ENCODE results near the gene GSS.
A peak's percentile ranks its signal among the peaks of the same experiment; 100 is the strongest.

GSS gene

DNA sequence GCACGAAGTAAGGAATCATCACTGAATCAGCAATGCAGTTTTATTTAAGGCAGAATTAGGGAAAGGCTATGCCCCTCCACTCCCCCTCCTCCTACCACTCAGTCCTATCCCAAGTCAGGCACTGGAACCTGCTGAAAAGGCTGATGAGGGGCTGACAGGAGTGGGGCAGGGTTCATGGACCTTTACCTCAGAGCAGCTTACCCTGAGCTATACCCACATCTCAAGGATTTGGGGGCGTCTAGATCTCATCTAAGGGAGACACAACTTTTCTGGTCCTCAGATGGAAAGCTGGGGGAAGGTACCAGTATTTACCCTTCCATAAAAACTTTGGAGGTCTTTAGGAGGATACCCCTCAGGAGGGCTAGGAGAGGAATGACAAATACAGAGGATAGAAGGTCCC lies 27.2 kb downstream of the GSS start:
- H3K36me3 ChIP-seq (ENCODE audit: control insufficient read depth in 5 of 5, insufficient read depth in 5 of 5, low read length in 5 of 5): peaks cover 16 to 87% (median 76%) of the 10 kb centered on the region in 5 donors
- H3K27me3 ChIP-seq (ENCODE audit: control insufficient read depth in 5 of 5, insufficient read depth in 4 of 5, low read length in 5 of 5): no peaks in the 10 kb centered on the region
- peaks cover 0 to 31% (median 8%) of the 10 kb centered on the region in 5 donors for H3K4me1 ChIP-seq (ENCODE audit: control insufficient read depth in 5 of 5, insufficient read depth in 5 of 5, low read length in 5 of 5)
- peak overlapping the region in 1 of 5 donors; percentile 13 for H3K9ac ChIP-seq (ENCODE audit: low read length in 5 of 5)
- no peaks in the 10 kb centered on the region for H3K9me3 ChIP-seq (ENCODE audit: control insufficient read depth in 5 of 5, low read length in 5 of 5)
- H3K4me3 ChIP-seq (ENCODE audit: low read depth in 1 of 5, low read length in 5 of 5): no peak overlapping the region
- H3K27ac ChIP-seq (ENCODE audit: low read depth, low read length): peak overlapping the region; percentile 73

DNA sequence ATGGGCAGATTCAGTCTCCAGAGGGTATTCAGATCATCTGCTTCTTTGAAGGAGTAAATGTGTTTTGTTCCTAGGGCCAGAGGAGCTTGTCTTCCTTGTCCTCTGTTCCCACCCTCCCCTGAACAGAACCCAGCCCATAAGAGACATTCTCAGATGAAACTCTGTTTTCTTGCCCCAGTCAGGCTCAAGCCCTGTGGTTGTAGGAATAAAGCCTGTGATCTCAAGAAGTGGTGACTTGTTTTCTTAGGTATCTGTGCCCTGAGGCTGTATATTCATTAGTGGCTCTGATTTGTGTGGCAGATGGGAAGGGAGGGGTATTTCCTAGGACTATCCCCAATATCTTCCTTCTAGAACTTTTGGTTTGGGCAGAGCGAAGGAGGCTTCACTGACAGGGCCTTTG lies 27.9 kb downstream of the GSS start:
- peaks cover 16 to 89% (median 80%) of the 10 kb centered on the region in 5 donors for H3K36me3 ChIP-seq (ENCODE audit: control insufficient read depth in 5 of 5, insufficient read depth in 5 of 5, low read length in 5 of 5)
- H3K27ac ChIP-seq (ENCODE audit: low read depth, low read length): peak overlapping the region; percentile 73
- H3K4me3 ChIP-seq (ENCODE audit: low read depth in 1 of 5, low read length in 5 of 5): no peak overlapping the region
- H3K9ac ChIP-seq (ENCODE audit: low read length in 5 of 5): peak overlapping the region in 2 of 5 donors; percentile 27 to 63
- H3K4me1 ChIP-seq (ENCODE audit: control insufficient read depth in 5 of 5, insufficient read depth in 5 of 5, low read length in 5 of 5): peaks cover 0 to 37% (median 14%) of the 10 kb centered on the region in 5 donors
- H3K9me3 ChIP-seq (ENCODE audit: control insufficient read depth in 5 of 5, low read length in 5 of 5): no peaks in the 10 kb centered on the region
- H3K27me3 ChIP-seq (ENCODE audit: control insufficient read depth in 5 of 5, insufficient read depth in 4 of 5, low read length in 5 of 5): no peaks in the 10 kb centered on the region

DNA sequence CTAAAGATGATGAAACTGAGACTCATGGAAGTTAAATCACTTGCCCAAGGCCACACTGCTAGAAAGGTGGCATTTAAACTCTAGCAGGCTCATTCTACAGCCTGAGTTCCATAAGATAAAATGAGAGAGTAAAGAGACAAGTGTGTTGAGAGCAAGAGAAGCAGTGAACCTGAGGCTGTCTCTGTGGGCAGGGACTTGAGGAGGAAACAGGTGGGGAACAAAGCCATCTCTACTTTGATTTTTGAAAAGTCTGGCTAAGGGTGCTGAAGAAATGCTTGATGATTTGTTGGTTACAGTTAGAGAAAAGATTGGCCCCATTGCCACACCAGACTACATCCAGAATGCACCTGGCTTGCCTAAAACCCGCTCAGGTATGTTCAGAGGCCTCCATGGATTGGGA lies 29.0 kb downstream of the GSS start:
- H3K36me3 ChIP-seq (ENCODE audit: control insufficient read depth in 5 of 5, insufficient read depth in 5 of 5, low read length in 5 of 5): peaks cover 16 to 89% (median 81%) of the 10 kb centered on the region in 5 donors
- no peaks in the 10 kb centered on the region for H3K27me3 ChIP-seq (ENCODE audit: control insufficient read depth in 5 of 5, insufficient read depth in 4 of 5, low read length in 5 of 5)
- H3K4me1 ChIP-seq (ENCODE audit: control insufficient read depth in 5 of 5, insufficient read depth in 5 of 5, low read length in 5 of 5): peaks cover 0 to 44% (median 20%) of the 10 kb centered on the region in 5 donors
- no peak overlapping the region for H3K9ac ChIP-seq (ENCODE audit: low read length in 5 of 5)
- H3K9me3 ChIP-seq (ENCODE audit: control insufficient read depth in 5 of 5, low read length in 5 of 5): no peaks in the 10 kb centered on the region
- no peak overlapping the region for H3K4me3 ChIP-seq (ENCODE audit: low read depth in 1 of 5, low read length in 5 of 5)
- H3K27ac ChIP-seq (ENCODE audit: low read depth, low read length): peak overlapping the region; percentile 32

DNA sequence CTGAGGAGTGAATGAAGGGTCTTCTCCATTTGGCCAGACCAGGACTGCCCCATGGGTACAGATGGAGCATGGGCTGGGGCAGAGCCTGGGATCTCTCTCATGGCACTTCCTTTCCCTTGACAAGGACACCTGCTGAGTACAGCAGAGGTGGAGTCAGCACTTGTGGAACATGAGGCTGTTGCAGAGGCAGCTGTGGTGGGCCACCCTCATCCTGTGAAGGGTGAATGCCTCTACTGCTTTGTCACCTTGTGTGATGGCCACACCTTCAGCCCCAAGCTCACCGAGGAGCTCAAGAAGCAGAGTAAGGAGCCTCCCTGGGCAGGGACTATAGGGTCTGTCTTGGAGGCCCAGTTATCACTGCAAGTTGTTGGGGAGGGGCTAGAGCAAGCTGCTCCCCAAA lies 29.6 kb downstream of the GSS start:
- Histone ChIP-seq H3K4me3 (ENCODE audit: low read depth in 1 of 5, low read length in 5 of 5) (no peak overlapping the region), H3K9me3 (ENCODE audit: control insufficient read depth in 5 of 5, low read length in 5 of 5) (no peaks in the 10 kb centered on the region), H3K9ac (ENCODE audit: low read length in 5 of 5) (no peak overlapping the region), H3K36me3 (ENCODE audit: control insufficient read depth in 5 of 5, insufficient read depth in 5 of 5, low read length in 5 of 5) (peaks cover 16 to 89% (median 81%) of the 10 kb centered on the region in 5 donors), H3K4me1 (ENCODE audit: control insufficient read depth in 5 of 5, insufficient read depth in 5 of 5, low read length in 5 of 5) (peaks cover 0 to 46% (median 24%) of the 10 kb centered on the region in 5 donors), H3K27me3 (ENCODE audit: control insufficient read depth in 5 of 5, insufficient read depth in 4 of 5, low read length in 5 of 5) (no peaks in the 10 kb centered on the region), H3K27ac (ENCODE audit: low read depth, low read length) (peak overlapping the region; percentile 32)

DNA sequence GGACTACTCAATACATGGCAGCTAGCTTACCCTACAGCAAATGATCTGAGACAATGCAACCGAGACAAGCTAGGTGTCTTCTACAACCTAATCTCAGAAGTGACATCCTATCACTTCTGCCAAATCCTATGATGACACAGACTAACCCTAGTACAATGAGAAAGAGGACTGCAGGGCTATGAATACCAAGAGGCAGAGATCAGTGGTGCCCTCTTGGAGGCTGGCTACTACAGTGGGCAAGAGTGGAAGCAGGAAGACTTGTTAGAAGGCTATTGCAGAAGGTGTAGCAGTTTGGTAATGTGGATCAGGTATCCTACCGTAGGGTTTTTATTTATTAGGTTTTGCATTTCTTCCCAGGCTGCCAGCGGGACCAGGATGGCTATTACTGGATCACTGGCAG lies 30.3 kb downstream of the GSS start:
- Histone ChIP-seq H3K4me3 (ENCODE audit: low read depth in 1 of 5, low read length in 5 of 5) (no peak overlapping the region), H3K27ac (ENCODE audit: low read depth, low read length) (peak overlapping the region; percentile 32), H3K4me1 (ENCODE audit: control insufficient read depth in 5 of 5, insufficient read depth in 5 of 5, low read length in 5 of 5) (peaks cover 0 to 50% (median 24%) of the 10 kb centered on the region in 5 donors), H3K27me3 (ENCODE audit: control insufficient read depth in 5 of 5, insufficient read depth in 4 of 5, low read length in 5 of 5) (no peaks in the 10 kb centered on the region), H3K36me3 (ENCODE audit: control insufficient read depth in 5 of 5, insufficient read depth in 5 of 5, low read length in 5 of 5) (peaks cover 16 to 89% (median 82%) of the 10 kb centered on the region in 5 donors), H3K9ac (ENCODE audit: low read length in 5 of 5) (no peak overlapping the region), H3K9me3 (ENCODE audit: control insufficient read depth in 5 of 5, low read length in 5 of 5) (no peaks in the 10 kb centered on the region)

DNA sequence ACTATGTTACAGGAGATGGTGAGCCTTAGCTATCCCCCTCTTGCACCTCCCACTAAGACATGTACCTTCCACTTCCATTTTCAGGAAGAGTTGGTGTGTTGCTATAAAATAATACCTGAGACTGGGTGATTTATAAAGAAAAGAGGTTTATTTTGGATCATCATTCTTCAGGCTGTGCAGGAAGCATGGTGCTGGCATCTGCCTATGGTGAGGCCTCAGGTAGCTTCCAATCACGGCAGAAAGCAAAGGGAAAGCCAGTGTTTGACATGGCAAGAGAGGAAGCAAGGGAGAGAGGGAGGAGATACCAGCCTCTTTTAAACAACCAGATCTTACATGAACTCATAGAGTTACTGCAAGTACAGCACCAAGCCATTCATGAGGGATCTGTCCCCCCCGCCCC lies 32.2 kb downstream of the GSS start:
- peak overlapping the region in 1 of 5 donors; percentile 30 for H3K9ac ChIP-seq (ENCODE audit: low read length in 5 of 5)
- H3K36me3 ChIP-seq (ENCODE audit: control insufficient read depth in 5 of 5, insufficient read depth in 5 of 5, low read length in 5 of 5): peaks cover 16 to 89% (median 84%) of the 10 kb centered on the region in 5 donors
- H3K9me3 ChIP-seq (ENCODE audit: control insufficient read depth in 5 of 5, low read length in 5 of 5): no peaks in the 10 kb centered on the region
- H3K27me3 ChIP-seq (ENCODE audit: control insufficient read depth in 5 of 5, insufficient read depth in 4 of 5, low read length in 5 of 5): no peaks in the 10 kb centered on the region
- H3K4me1 ChIP-seq (ENCODE audit: control insufficient read depth in 5 of 5, insufficient read depth in 5 of 5, low read length in 5 of 5): peaks cover 0 to 50% (median 24%) of the 10 kb centered on the region in 5 donors
- H3K27ac ChIP-seq (ENCODE audit: low read depth, low read length): peak overlapping the region; percentile 85
- H3K4me3 ChIP-seq (ENCODE audit: low read depth in 1 of 5, low read length in 5 of 5): no peak overlapping the region

DNA sequence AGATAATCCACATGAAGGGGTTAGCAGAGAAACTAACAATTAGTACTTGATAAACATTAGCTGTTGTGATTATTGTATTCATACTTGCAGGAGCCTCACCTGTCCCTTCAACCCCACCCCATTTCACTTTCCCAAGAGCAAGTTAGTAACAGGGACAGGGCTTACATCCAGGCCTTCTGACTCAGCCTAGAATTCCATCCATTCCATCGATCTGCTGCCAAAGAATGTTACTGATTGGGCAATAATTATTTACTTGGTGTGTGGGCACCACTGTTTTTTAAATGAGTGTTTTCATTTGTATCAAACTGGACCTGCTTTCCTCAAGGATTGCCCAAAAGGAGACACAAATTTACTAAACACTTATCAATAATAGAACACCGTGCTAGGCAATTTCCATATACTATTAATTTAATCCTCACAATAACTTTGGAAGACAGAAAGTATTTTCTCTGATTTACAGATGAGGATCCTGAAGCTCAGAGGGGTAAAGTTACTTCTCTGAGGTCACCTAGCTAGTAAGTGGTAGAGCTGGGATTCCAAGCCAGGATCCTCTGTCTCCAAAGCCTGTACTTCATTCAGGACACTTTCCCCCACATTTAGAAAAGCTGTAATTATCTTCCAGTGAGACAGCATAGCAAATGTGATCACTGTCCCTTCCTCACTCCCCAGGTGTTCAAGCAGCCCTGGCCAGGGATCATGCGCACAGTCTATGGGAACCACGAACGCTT lies 32.8 kb downstream of the GSS start:
- Histone ChIP-seq H3K9me3 (ENCODE audit: control insufficient read depth in 5 of 5, low read length in 5 of 5) (no peaks in the 10 kb centered on the region), H3K27me3 (ENCODE audit: control insufficient read depth in 5 of 5, insufficient read depth in 4 of 5, low read length in 5 of 5) (no peaks in the 10 kb centered on the region), H3K4me3 (ENCODE audit: low read depth in 1 of 5, low read length in 5 of 5) (no peak overlapping the region), H3K36me3 (ENCODE audit: control insufficient read depth in 5 of 5, insufficient read depth in 5 of 5, low read length in 5 of 5) (peaks cover 16 to 85% (median 83%) of the 10 kb centered on the region in 5 donors), H3K27ac (ENCODE audit: low read depth, low read length) (peak overlapping the region; percentile 85), H3K9ac (ENCODE audit: low read length in 5 of 5) (peak overlapping the region in 1 of 5 donors; percentile 39), H3K4me1 (ENCODE audit: control insufficient read depth in 5 of 5, insufficient read depth in 5 of 5, low read length in 5 of 5) (peaks cover 0 to 50% (median 24%) of the 10 kb centered on the region in 5 donors)

DNA sequence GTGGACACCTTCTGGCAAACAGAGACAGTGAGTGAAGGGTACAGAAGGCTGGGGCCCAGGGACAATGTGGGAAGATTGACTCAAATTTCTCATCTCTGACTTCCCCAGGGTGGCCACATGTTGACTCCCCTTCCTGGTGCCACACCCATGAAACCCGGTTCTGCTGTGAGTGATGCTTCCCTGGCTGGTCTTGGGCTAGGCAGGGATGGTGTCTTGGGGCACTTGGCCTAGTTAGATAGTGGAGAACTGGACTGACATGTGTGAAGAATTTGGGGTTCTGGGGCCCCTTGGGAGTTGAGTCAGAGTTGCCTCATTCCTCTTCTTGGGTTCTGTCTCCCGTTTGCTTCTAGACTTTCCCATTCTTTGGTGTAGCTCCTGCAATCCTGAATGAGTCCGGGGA lies 34.2 kb downstream of the GSS start:
- peaks cover 0 to 37% (median 16%) of the 10 kb centered on the region in 5 donors for H3K4me1 ChIP-seq (ENCODE audit: control insufficient read depth in 5 of 5, insufficient read depth in 5 of 5, low read length in 5 of 5)
- no peak overlapping the region for H3K4me3 ChIP-seq (ENCODE audit: low read depth in 1 of 5, low read length in 5 of 5)
- no peaks in the 10 kb centered on the region for H3K27me3 ChIP-seq (ENCODE audit: control insufficient read depth in 5 of 5, insufficient read depth in 4 of 5, low read length in 5 of 5)
- H3K27ac ChIP-seq (ENCODE audit: low read depth, low read length): peak overlapping the region; percentile 85
- no peak overlapping the region for H3K9ac ChIP-seq (ENCODE audit: low read length in 5 of 5)
- no peaks in the 10 kb centered on the region for H3K9me3 ChIP-seq (ENCODE audit: control insufficient read depth in 5 of 5, low read length in 5 of 5)
- peaks cover 14 to 83% (median 72%) of the 10 kb centered on the region in 5 donors for H3K36me3 ChIP-seq (ENCODE audit: control insufficient read depth in 5 of 5, insufficient read depth in 5 of 5, low read length in 5 of 5)

DNA sequence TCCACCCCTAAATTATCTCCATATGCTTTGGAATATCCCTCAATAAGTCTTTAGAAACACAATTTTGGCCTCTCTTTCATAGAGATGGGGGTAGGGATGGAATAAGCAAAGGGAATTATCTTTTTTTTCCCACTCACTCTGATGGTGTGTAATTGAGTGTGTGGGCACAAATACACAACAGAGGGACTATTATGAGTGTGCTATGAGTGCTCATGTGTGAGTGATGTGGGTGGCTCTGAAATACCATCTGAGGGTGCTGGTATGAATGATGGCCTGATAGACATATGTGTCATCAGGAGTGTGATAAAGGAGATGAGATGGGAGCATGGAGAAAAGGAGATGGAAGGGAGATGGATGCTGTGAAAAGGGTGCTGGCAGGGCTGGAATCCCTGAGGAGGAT lies 35.6 kb downstream of the GSS start:
- Histone ChIP-seq H3K4me3 (ENCODE audit: low read depth in 1 of 5, low read length in 5 of 5) (no peak overlapping the region), H3K9me3 (ENCODE audit: control insufficient read depth in 5 of 5, low read length in 5 of 5) (no peaks in the 10 kb centered on the region), H3K27ac (ENCODE audit: low read depth, low read length) (peak overlapping the region; percentile 85), H3K4me1 (ENCODE audit: control insufficient read depth in 5 of 5, insufficient read depth in 5 of 5, low read length in 5 of 5) (peaks cover 0 to 34% (median 16%) of the 10 kb centered on the region in 5 donors), H3K9ac (ENCODE audit: low read length in 5 of 5) (no peak overlapping the region), H3K27me3 (ENCODE audit: control insufficient read depth in 5 of 5, insufficient read depth in 4 of 5, low read length in 5 of 5) (no peaks in the 10 kb centered on the region), H3K36me3 (ENCODE audit: control insufficient read depth in 5 of 5, insufficient read depth in 5 of 5, low read length in 5 of 5) (peaks cover 14 to 79% (median 65%) of the 10 kb centered on the region in 5 donors)

DNA sequence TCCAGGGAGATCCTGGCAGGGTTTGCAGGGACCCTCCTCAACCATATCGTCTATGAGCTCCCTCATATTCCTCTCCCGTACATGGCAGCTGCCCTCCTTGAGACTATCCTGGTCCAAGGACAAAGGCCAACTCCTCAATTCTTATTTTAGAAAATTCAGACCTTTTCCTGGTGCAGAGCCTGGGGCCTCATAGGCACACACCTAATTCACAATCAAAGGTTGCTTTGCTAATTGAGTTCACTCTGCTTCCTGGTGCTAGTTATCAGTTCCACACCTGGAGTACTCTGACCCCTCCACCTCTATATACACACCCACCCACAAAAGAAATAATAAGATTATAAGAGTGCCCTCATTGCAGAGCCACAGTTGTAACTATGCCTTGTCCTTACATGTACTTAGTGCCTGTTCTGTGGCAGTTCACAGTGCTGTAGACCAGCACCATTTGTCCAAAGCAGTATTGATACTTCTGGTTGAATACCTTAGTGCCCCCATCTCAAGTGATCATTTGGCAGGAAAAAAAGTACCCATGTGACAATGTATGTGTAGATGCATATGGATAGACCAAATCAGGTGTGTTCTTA lies 38.7 kb downstream of the GSS start:
- Histone ChIP-seq H3K4me3 (ENCODE audit: low read depth in 1 of 5, low read length in 5 of 5) (no peak overlapping the region), H3K9ac (ENCODE audit: low read length in 5 of 5) (peak overlapping the region in 1 of 5 donors; percentile 13), H3K9me3 (ENCODE audit: control insufficient read depth in 5 of 5, low read length in 5 of 5) (no peaks in the 10 kb centered on the region), H3K4me1 (ENCODE audit: control insufficient read depth in 5 of 5, insufficient read depth in 5 of 5, low read length in 5 of 5) (peaks cover 0 to 39% (median 14%) of the 10 kb centered on the region in 5 donors), H3K27ac (ENCODE audit: low read depth, low read length) (no peak overlapping the region), H3K27me3 (ENCODE audit: control insufficient read depth in 5 of 5, insufficient read depth in 4 of 5, low read length in 5 of 5) (no peaks in the 10 kb centered on the region), H3K36me3 (ENCODE audit: control insufficient read depth in 5 of 5, insufficient read depth in 5 of 5, low read length in 5 of 5) (peaks cover 4 to 81% (median 55%) of the 10 kb centered on the region in 5 donors)

Data from subcutaneous abdominal adipose tissue (tissue), 5 donors.